B cell (primary cell): ENCODE data around the gene WNK2.

Source experiments
- CTCF ChIP-seq: fragments of 200-600 bp; IDR thresholded peaks from one replicate; pipeline ENCODE4 v1.8.0; 2022; ENCODE audit warnings: antibody characterized with exemption, mild to moderate bottlenecking
- EZH2 ChIP-seq: IDR thresholded peaks from 2 replicates; pipeline ENCODE4 v1.6.1; 2012; ENCODE audit warnings: borderline replicate concordance, low read depth, mild to moderate bottlenecking, moderate library complexity, low read length; ENCODE audit not compliant: insufficient read depth, poor library complexity, severe bottlenecking

GRCh38 chr9:93161786-93162562 is 22.0 kb upstream of the WNK2 start:
- TF ChIP-seq CTCF = no peak
- TF ChIP-seq EZH2 = no peak
